NCI-H2029 (cell line): Measurements from ENCODE around the gene RRP15.
A peak's percentile ranks its signal among the peaks of the same experiment; 100 is the strongest.

Source experiments
- DNase-seq: peaks from one replicate; lab custom pipeline; 2025; lab: John Stamatoyannopoulos, UW

Gene RRP15

DNA sequence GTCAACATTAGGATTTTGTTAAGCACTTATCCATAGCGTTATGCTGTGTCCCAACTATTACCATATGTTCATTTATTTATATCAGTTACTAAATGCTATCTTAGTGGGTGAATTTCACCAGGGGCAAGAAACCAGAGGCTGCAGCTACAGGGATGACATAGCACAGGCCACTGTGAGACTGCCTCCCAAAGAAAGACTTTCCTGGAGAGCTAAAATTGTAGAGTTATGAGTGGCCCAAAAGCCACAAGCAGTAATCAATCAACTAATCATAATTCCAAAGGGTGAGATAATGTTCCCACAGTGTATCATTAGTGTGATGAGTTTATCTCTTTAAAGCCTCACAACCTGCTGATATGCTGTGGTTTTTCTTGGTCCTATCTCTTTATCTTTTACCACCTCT, 56.2 kb downstream of the RRP15 start:
- DNase-seq: no peak

DNA sequence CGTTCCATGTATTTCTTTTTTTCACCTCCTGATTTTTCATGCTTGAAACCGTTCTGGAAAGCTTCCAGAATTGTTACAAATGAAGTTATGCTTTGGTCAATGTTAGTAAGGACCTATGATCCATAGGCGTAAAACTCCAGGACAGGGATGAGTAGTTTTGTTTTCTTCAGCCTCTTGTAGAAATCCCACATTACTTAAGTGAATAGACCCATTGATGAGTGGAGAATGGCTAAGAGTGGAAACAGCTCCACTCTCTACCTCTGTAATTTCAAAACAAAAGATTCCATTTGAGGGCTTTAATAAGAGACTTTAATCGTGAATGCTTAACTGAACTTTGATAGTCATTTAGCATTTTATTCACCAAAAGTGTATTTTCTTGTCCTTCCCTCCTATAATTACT, 57.0 kb downstream of the RRP15 start:
- DNase-seq: no peak

DNA sequence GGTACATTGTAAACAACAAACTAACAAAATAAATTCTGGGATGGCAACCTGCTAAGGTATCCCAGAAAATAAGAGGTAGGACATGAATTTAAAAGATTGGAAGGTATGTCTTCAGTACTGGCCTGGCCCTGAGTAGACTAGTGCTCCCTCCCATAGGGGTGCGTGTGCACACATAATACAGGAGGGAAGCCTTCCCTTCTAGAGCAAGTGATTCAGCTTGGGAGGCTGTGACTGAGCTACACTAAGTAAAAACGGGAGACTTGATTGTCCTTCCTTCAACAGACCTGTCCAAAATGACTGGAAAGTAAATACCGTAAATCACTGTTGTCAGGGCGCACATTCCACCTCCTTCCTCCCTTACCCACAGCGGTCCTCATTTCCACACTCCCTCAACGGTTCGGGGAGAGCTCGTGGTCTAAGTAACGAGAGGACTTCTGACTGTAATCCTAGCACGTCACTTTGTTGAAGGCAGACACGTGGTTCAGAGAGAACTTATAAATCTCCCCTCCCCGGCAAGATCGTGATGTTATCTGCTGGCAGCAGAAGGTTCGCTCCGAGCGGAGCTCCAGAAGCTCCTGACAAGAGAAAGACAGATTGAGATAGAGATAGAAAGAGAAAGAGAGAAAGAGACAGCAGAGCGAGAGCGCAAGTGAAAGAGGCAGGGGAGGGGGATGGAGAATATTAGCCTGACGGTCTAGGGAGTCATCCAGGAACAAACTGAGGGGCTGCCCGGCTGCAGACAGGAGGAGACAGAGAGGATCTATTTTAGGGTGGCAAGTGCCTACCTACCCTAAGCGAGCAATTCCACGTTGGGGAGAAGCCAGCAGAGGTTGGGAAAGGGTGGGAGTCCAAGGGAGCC, 60.0 kb downstream of the RRP15 start, which contains the start of gene TGFB2:
Gene TGFB2, plus strand, starts transcription at position 523 of the 859 bp plus-strand sequence. CDS start 1,366 bp downstream, outside the sequence.
- DNase-seq: peak; percentile 49

DNA sequence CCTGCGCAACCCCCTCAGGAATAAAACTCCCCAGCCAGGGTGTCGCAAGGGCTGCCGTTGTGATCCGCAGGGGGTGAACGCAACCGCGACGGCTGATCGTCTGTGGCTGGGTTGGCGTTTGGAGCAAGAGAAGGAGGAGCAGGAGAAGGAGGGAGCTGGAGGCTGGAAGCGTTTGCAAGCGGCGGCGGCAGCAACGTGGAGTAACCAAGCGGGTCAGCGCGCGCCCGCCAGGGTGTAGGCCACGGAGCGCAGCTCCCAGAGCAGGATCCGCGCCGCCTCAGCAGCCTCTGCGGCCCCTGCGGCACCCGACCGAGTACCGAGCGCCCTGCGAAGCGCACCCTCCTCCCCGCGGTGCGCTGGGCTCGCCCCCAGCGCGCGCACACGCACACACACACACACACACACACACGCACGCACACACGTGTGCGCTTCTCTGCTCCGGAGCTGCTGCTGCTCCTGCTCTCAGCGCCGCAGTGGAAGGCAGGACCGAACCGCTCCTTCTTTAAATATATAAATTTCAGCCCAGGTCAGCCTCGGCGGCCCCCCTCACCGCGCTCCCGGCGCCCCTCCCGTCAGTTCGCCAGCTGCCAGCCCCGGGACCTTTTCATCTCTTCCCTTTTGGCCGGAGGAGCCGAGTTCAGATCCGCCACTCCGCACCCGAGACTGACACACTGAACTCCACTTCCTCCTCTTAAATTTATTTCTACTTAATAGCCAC, 60.7 kb downstream of the RRP15 start:
- DNase-seq: peak; percentile 30

GRCh38 chr1:218346391-218347204, 61.5 kb downstream of the RRP15 start:
- DNase-seq: peak; percentile 35

- no peak for DNase-seq
These were observed 62.2 kb downstream of the RRP15 start for GRCh38 chr1:218347336-218347722.

- no peak for DNase-seq
These were observed 62.9 kb downstream of the RRP15 start for GRCh38 chr1:218347723-218348627.

GRCh38 chr1:218348628-218349071, 63.6 kb downstream of the RRP15 start:
- peak; percentile 54 for DNase-seq

GRCh38 chr1:218349348-218350034, 64.4 kb downstream of the RRP15 start:
- no peak for DNase-seq

GRCh38 chr1:218350035-218350525, 65.0 kb downstream of the RRP15 start:
- DNase-seq: no peak

- no peak for DNase-seq
These were observed 65.7 kb downstream of the RRP15 start for GRCh38 chr1:218350801-218351266.

DNA sequence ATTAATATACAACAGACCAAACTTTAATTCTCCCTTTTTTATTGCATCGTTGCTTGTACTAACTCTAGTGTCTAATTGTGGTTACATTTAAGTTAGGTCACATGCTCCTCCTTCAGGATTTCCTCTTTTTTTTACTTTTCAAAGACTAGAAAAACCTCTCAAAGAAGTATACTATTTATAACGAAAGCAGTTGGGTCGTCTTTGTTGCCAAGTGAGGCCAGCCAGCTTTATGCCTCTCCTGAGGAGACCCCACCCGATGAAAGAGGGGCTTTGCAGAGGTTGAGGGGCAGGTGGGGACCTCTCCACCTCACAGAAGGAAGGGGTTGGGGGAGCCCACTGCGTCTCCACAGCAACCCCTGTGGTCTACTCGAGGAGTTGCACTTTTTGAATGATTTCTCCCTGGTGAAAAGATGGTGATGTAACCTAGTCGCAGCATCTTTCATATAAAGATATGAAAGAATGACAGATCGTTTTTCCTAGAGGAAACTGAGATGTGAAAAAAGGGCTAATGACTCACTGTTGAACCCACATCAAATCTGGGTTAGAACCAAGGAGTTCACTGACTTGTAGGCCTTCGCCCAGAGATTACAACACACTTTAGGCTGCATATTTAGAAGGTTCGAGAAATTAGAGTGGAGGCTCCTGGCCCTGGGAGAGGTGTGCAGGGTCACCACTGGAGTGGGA, 66.4 kb downstream of the RRP15 start:
- DNase-seq: no peak

GRCh38 chr1:218352075-218352438, 67.0 kb downstream of the RRP15 start:
- no peak for DNase-seq

DNA sequence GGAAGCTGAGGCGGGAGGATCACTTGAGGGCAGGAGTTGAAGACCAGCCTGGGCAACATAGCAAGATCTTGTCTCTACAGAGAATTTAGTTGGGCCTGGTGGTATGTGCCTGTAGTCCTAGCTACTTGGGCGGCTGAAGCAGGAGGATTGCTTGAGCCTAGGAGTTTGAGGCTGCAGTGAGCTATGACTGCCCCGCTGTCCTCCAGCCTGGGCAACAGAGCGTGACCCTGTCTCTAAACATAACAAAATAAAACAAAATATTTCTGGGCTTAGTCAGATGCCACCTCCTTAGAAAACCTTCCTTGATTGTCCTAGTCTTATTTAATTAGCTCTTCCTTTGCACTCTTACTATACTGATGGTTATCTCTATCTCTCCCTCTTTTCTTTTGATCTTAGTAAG, 68.6 kb downstream of the RRP15 start:
- DNase-seq: no peak

- no peak for DNase-seq
These were observed 70.2 kb downstream of the RRP15 start for GRCh38 chr1:218355278-218355677.

GRCh38 chr1:218357211-218357892, 72.3 kb downstream of the RRP15 start:
- DNase-seq: no peak

- DNase-seq: no peak
These were observed 72.8 kb downstream of the RRP15 start for GRCh38 chr1:218357893-218358232.

DNA sequence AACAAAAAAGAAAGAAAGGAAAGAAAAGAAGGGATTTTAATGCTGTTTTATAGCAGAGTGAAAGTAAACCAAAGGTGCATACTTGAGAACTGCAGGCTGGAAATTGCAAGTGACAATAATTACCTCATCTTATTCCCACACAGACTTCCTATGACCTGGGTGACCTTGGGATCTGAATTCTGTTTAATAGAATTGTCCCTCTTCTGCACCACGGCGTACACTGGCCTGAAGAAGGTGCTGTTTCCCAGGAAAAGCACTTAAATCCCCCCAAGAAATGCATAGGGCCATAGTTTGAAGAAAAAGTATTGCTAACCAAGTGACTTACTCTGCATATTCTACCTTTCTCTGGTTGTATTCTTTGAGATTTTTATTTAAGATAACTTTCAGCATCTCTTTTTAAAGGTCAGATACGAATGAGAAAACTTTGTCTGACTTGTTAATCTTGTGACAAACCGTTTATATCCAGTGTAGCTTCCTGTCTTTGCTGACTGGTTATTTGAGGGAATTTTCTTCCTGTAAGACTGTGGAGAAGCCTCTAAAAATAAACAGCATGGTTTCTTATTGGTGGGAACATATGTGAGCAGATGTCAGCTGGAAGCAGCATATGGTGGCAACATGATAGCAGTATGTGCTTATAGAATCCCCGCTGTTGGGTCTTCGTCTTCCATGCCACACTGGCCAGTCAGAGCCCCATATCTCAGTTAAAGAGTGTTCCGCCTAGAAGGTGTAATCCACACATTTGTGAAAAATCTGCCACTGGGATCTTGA, 76.4 kb downstream of the RRP15 start:
- DNase-seq: no peak
